HepG2 (cell line): ENCODE results near the gene FAM47B.

Experiments
- ATF3 ChIP-seq: sonication (generic); formaldehyde crosslinking; IDR thresholded peaks from 2 replicates; pipeline ENCODE4 v1.4.0; 2020; ENCODE audit warnings: missing genetic modification reagents
- CREM ChIP-seq, 2 experiments: sonication (generic) in 1 of 2; formaldehyde crosslinking in 1 of 2; IDR thresholded peaks; 2 replicates each; pipeline versions ENCODE4 v1.4.0 to v1.6.1; 2016 to 2020; ENCODE audit warnings: antibody characterized with exemption in 1 of 2, mild to moderate bottlenecking in 1 of 2, missing genetic modification reagents in 1 of 2
- EZH2 ChIP-seq: conservative IDR thresholded peaks from 2 replicates; pipeline ENCODE4 v1.6.1; 2012; ENCODE audit warnings: mild to moderate bottlenecking, low read depth, low read length, moderate library complexity
- ZNF660 ChIP-seq: sonication (generic); formaldehyde crosslinking; IDR thresholded peaks from 2 replicates; pipeline ENCODE4 v1.5.1; 2020; ENCODE audit warnings: mild to moderate bottlenecking, low read depth, missing genetic modification reagents, borderline replicate concordance
- ZNF850 ChIP-seq: sonication (generic); formaldehyde crosslinking; conservative IDR thresholded peaks from 2 replicates; pipeline ENCODE4 v1.9.0; 2021; ENCODE audit warnings: mild to moderate bottlenecking, missing genetic modification reagents
- ZSCAN9 ChIP-seq: IDR thresholded peaks from 2 replicates; pipeline ENCODE4 v1.6.1; 2016; ENCODE audit warnings: borderline replicate concordance

- TF ChIP-seq ZNF850 (CRISPR knock-in tag), result no peak
- no peak for TF ChIP-seq ZSCAN9 (CRISPR knock-in tag)
- TF ChIP-seq CREM (IDR thresholded peaks at IDR 0.05), result no peak
- TF ChIP-seq CREM (CRISPR knock-in tag; IDR thresholded peaks at IDR 0.05), result no peak
- TF ChIP-seq ZNF660 (CRISPR knock-in tag), result no peak
- no peak for TF ChIP-seq ATF3 (CRISPR knock-in tag)
- no peak for TF ChIP-seq EZH2
Measured at GRCh38 chrX:34943235-34943634, 639 bp downstream of the FAM47B start.
